K562 (cell line): Measurements from ENCODE around the gene GSK3B. TPM values are rescaled to one million over a fixed set of nuclear protein-coding genes. Genes with fewer than 3 reads are reported as not detected.

ENCODE experiments used
- ATAC-seq: fragments of 200-7000 bp; cut with Tn5 transposase; 3 replicates; pipeline ENCODE4 v1.9.1; 2020; ENCODE audit warnings: moderate library complexity
- BruUV-seq: library from RNA; stranded (reverse); fragments of 400-500 nt; replicated peaks from 2 replicates; lab custom pipeline; 2021; lab: Mats Ljungman, UMichigan
- CTCF ChIA-PET: fragments of 300-600 bp; formaldehyde crosslinking; extraction: SDS; loops from one replicate; lab custom pipeline; 2021; ENCODE audit warnings: low intra/inter-chr PET ratio; lab: Yijun Ruan, JAX
- POLR2A ChIA-PET: fragments of 300-600, 350-650 bp; sonication (Branson Sonifier 250); formaldehyde crosslinking; extraction: SDS; loops from one replicate; lab custom pipeline; 2021; ENCODE audit warnings: antibody characterized with exemption, inconsistent platforms; lab: Yijun Ruan, JAX
- DNase-seq, 4 experiments: peaks; one replicate each; pipeline versions ENCODE4 v3.0.0 to v3.0.0-alpha.2; 2011 to 2018; ENCODE audit warnings: low spot score in 3 of 4, mixed read lengths in 3 of 4; ENCODE audit errors: extremely low read depth in 1 of 4
- FAIRE-seq: peaks from 2 replicates; lab custom pipeline; 2011; peaks lifted over from hg19 to GRCh38; lab: Jason Lieb, UNC
- H2AFZ ChIP-seq: 2 replicates; pipeline ENCODE4 v1.6.0; 2011; ENCODE audit warnings: low read depth, low read length, control low read depth, inconsistent platforms
- H3K27ac ChIP-seq: fragments of 200-600 bp; 3 replicates; pipeline ENCODE4 v1.8.0; 2011; ENCODE audit warnings: low read depth, mild to moderate bottlenecking, control low read depth, inconsistent platforms, low read length, moderate library complexity, mixed read lengths; ENCODE audit errors: extremely low read depth
- H3K27me3 ChIP-seq, 2 experiments: fragments of 300-600 bp in 1 of 2; 2 replicates in 1 of 2; 3 replicates in 1 of 2; pipeline versions ENCODE4 v1.6.0 to v1.8.0; 2011; ENCODE audit warnings: inconsistent platforms in 2 of 2, low read length in 2 of 2, mild to moderate bottlenecking in 1 of 2, mixed read lengths in 1 of 2, moderate library complexity in 1 of 2; ENCODE audit not compliant: control insufficient read depth in 2 of 2, insufficient read depth in 2 of 2
- H3K36me3 ChIP-seq: fragments of 300-600 bp; 3 replicates; pipeline ENCODE4 v1.8.0; 2011; ENCODE audit warnings: mild to moderate bottlenecking, low read length, inconsistent platforms; ENCODE audit not compliant: control insufficient read depth, insufficient read depth
- H3K4me1 ChIP-seq, 2 experiments: fragments of 200-600 bp in 1 of 2; replicated peaks in 1 of 2; 2 replicates in 1 of 2; 3 replicates in 1 of 2; pipeline versions ENCODE4 v1.5.1 to v1.8.0; 2011; ENCODE audit warnings: inconsistent platforms in 2 of 2, low read length in 2 of 2, mild to moderate bottlenecking in 1 of 2, mixed read lengths in 1 of 2, moderate library complexity in 1 of 2; ENCODE audit not compliant: control insufficient read depth in 2 of 2, insufficient read depth in 2 of 2
- H3K4me2 ChIP-seq: 2 replicates; pipeline ENCODE4 v1.6.1; 2011; ENCODE audit warnings: low read length, control low read depth, inconsistent platforms, mixed read lengths; ENCODE audit not compliant: insufficient read depth
- H3K4me3 ChIP-seq: fragments of 200-600 bp; sonication (generic), shearing (Covaris generic); 2 replicates; pipeline ENCODE4 v1.5.1; 2016; ENCODE audit warnings: control low read depth, inconsistent platforms
- H3K79me2 ChIP-seq: fragments of 200-600 bp; 3 replicates; pipeline ENCODE4 v1.8.0; 2011; ENCODE audit warnings: low read length, inconsistent platforms; ENCODE audit not compliant: control insufficient read depth, insufficient read depth
- H3K9ac ChIP-seq, 2 experiments: 2 replicates each; pipeline versions ENCODE4 v1.6.0 to v1.6.1; 2011; ENCODE audit warnings: low read depth in 2 of 2, low read length in 2 of 2, control low read depth in 1 of 2, inconsistent platforms in 1 of 2, mild to moderate bottlenecking in 1 of 2, mixed read lengths in 1 of 2; ENCODE audit not compliant: insufficient read depth in 1 of 2
- H3K9me1 ChIP-seq: one replicate; pipeline ENCODE4 v1.6.0; 2011; ENCODE audit warnings: inconsistent platforms, mild to moderate bottlenecking, low read length, moderate library complexity; ENCODE audit not compliant: control insufficient read depth, insufficient read depth
- H3K9me3 ChIP-seq: replicated peaks from 2 replicates; pipeline ENCODE4 v1.5.1; 2011; ENCODE audit warnings: low read depth, low read length, inconsistent platforms; ENCODE audit not compliant: control insufficient read depth, insufficient read depth
- H4K20me1 ChIP-seq: replicated peaks from 2 replicates; pipeline ENCODE4 v1.6.1; 2011; ENCODE audit warnings: low read length, inconsistent platforms, mixed read lengths; ENCODE audit not compliant: control insufficient read depth, insufficient read depth
- CBFA2T2 ChIP-seq: fragments of 450-650 bp; conservative IDR thresholded peaks from 2 replicates; pipeline ENCODE4 v1.6.1; 2017; ENCODE audit warnings: mild to moderate bottlenecking
- HIVEP1 ChIP-seq: fragments of 250-450 bp; sonication (Bioruptor Pico); IDR thresholded peaks from 2 replicates; pipeline ENCODE4 v1.4.0; 2020; ENCODE audit warnings: mild to moderate bottlenecking
- MAFG ChIP-seq: fragments of 450-650 bp; conservative IDR thresholded peaks from 2 replicates; pipeline ENCODE4 v1.6.1; 2016; ENCODE audit warnings: missing genetic modification characterization, missing compliant biosample characterization
- MTA2 ChIP-seq: fragments of 450-650 bp; IDR thresholded peaks from 2 replicates; pipeline ENCODE4 v1.6.1; 2016; ENCODE audit warnings: low read depth
- NELFE ChIP-seq: IDR thresholded peaks from 2 replicates; pipeline ENCODE4 v1.6.1; 2011; ENCODE audit warnings: mild to moderate bottlenecking; ENCODE audit not compliant: insufficient read depth, insufficient read length
- TAL1 ChIP-seq: fragments of 450-650 bp; IDR thresholded peaks from 2 replicates; pipeline ENCODE4 v1.6.1; 2016; ENCODE audit warnings: mild to moderate bottlenecking
- WGBS: fragments of 100-300 bp; shearing (Covaris generic); methylation state at CpG from one replicate; pipeline ENCODE4 v1.1.6; 2016; ENCODE audit warnings: low coverage, mixed read lengths; ENCODE audit not compliant: insufficient coverage; ENCODE audit errors: missing lambda C conversion rate; 5-methylcytosine and 5-hydroxymethylcytosine counted together
- in situ Hi-C: fragments of 300-500 bp; cut with MboI; formaldehyde crosslinking; loops from 4 replicates; pipeline ENCODE4 v1.15.0; 2018; ENCODE audit warnings: inconsistent platforms, mixed read lengths
- intact Hi-C: fragments of 100-400 bp; cut with micrococcal nuclease; formaldehyde crosslinking; loops from 2 replicates; pipeline ENCODE4 v1.14.2; 2022
- polyA plus RNA-seq, 8 experiments: library from polyadenylated mRNA; depleted of rRNA in 4 of 8; stranded (reverse) in 5 of 8; unstranded in 3 of 8; fragments of >200 nt; fragmentation: Nextera tagmentation in 2 of 8; fragmentation: Illumina TruSeq in 1 of 8; extraction: Ambion mirVana in 2 of 8; extraction: Trizol in 1 of 8; gene quantifications; 2 replicates each; pipeline versions ENCODE4 v1.2.1 to v1.2.3, GENCODE V29; 2011 to 2014; ENCODE audit warnings: inconsistent platforms in 1 of 8, missing spikeins in 1 of 8
- total RNA-seq, 7 experiments: library from RNA; depleted of rRNA in 6 of 7; stranded (reverse); fragments of >200 nt in 6 of 7; fragmentation: Illumina TruSeq in 2 of 7; extraction: Trizol in 2 of 7; gene quantifications; 2 replicates each; pipeline versions ENCODE4 v1.2.1 to v1.2.3, GENCODE V29; 2011 to 2021; ENCODE audit warnings: low replicate concordance in 1 of 7
- TF ChIP-seq, protein P1 (sequence below), 2 experiments: fragments of 150-350 bp in 1 of 2; IDR thresholded peaks; 2 replicates each; pipeline ENCODE4 v1.6.1; 2012 to 2016; ENCODE audit warnings: low read depth in 2 of 2, low read length in 2 of 2, mild to moderate bottlenecking in 1 of 2, moderate library complexity in 1 of 2
- TF ChIP-seq, protein P2 (sequence below): fragments of 450-650 bp; IDR thresholded peaks from 2 replicates; pipeline ENCODE4 v1.6.1; 2016; ENCODE audit warnings: mild to moderate bottlenecking, moderate library complexity

GSK3B gene
- total and polyA plus RNA-seq, 9 of the 15 experiments (the other 6 are each of a cell fraction or from before 2014, with no cell fraction given), result 4.7 to 25.0 (median 18.7) TPM

DNA sequence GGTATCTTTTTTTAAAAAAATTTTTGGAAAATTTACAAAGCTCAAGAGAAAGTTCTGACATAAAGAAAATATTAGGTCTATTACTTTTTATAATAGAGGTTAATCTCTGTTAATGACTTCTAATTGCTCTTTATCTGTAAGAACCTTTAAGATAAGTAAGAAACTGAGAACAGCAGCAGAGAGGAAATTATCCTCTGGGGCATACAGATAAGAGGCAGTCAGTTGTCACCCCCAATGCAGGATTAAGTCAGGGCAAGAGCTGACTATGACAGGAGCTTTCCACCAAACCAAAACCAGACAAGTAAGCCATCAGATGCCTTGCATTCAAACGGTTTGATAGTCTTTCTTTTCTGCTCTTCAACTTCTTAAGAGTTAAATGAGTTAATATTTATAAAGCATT lies 149.0 kb downstream of the GSK3B start:
- no peak overlapping the region for H3K9ac ChIP-seq
- intact Hi-C loops, result no loop called here
- H3K4me2 ChIP-seq, result no peak overlapping the region
- no peak overlapping the region for H2AFZ ChIP-seq
- in situ Hi-C loops, result no loop called here
- no peaks in the 10 kb centered on the region for H3K9me1 ChIP-seq
- POLR2A ChIA-PET, result interaction anchor here (1.0 to 1.5 kb wide), 3 partner anchors 10 to 150 kb away, joined by 3 to 5 read pairs (median 5); no protein-coding TSS in a partner anchor
- peaks cover 11% of the 10 kb centered on the region; the same call in 1 of the 2 replicates for H4K20me1 ChIP-seq
- H3K36me3 ChIP-seq, result 0 out of 3 replicates have a peak, but pooled peaks cover 6% of the 10 kb centered on the region
- 0% methylated on average over 1 of the region's 1 CpG for WGBS
- CTCF ChIA-PET, result no interaction called here
- H3K4me3 ChIP-seq, result no peak overlapping the region
- FAIRE-seq (peak; percentile 37), ATAC-seq (no peak; the same call in 2 of the 3 replicates), DNase-seq (peak; percentile 9 to 42 (median 24))
- no peaks in the 10 kb centered on the region; the same call in 2 of the 3 replicates for H3K79me2 ChIP-seq
- H3K9me3 ChIP-seq, result no peaks in the 10 kb centered on the region
- H3K27ac ChIP-seq, result no peak overlapping the region
- no TSS peak for BruUV-seq
- no peaks in the 10 kb centered on the region for H3K27me3 ChIP-seq
- no peaks in the 10 kb centered on the region; a peak in 2 of 5 replicates for H3K4me1 ChIP-seq
- TF ChIP-seq, protein P1, sequence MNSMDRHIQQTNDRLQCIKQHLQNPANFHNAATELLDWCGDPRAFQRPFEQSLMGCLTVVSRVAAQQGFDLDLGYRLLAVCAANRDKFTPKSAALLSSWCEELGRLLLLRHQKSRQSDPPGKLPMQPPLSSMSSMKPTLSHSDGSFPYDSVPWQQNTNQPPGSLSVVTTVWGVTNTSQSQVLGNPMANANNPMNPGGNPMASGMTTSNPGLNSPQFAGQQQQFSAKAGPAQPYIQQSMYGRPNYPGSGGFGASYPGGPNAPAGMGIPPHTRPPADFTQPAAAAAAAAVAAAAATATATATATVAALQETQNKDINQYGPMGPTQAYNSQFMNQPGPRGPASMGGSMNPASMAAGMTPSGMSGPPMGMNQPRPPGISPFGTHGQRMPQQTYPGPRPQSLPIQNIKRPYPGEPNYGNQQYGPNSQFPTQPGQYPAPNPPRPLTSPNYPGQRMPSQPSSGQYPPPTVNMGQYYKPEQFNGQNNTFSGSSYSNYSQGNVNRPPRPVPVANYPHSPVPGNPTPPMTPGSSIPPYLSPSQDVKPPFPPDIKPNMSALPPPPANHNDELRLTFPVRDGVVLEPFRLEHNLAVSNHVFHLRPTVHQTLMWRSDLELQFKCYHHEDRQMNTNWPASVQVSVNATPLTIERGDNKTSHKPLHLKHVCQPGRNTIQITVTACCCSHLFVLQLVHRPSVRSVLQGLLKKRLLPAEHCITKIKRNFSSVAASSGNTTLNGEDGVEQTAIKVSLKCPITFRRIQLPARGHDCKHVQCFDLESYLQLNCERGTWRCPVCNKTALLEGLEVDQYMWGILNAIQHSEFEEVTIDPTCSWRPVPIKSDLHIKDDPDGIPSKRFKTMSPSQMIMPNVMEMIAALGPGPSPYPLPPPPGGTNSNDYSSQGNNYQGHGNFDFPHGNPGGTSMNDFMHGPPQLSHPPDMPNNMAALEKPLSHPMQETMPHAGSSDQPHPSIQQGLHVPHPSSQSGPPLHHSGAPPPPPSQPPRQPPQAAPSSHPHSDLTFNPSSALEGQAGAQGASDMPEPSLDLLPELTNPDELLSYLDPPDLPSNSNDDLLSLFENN (IDR thresholded peaks at IDR 0.05; ENCODE audit: low read depth in 2 of 2, low read length in 2 of 2), result no peak
- TF ChIP-seq HIVEP1 (CRISPR knock-in tag), result no peak
- peak; percentile 28; the same call in 1 of the 2 replicates for TF ChIP-seq MTA2
- TF ChIP-seq MAFG, result no peak
- TF ChIP-seq CBFA2T2, result peak; percentile 64
- TF ChIP-seq, protein P2, sequence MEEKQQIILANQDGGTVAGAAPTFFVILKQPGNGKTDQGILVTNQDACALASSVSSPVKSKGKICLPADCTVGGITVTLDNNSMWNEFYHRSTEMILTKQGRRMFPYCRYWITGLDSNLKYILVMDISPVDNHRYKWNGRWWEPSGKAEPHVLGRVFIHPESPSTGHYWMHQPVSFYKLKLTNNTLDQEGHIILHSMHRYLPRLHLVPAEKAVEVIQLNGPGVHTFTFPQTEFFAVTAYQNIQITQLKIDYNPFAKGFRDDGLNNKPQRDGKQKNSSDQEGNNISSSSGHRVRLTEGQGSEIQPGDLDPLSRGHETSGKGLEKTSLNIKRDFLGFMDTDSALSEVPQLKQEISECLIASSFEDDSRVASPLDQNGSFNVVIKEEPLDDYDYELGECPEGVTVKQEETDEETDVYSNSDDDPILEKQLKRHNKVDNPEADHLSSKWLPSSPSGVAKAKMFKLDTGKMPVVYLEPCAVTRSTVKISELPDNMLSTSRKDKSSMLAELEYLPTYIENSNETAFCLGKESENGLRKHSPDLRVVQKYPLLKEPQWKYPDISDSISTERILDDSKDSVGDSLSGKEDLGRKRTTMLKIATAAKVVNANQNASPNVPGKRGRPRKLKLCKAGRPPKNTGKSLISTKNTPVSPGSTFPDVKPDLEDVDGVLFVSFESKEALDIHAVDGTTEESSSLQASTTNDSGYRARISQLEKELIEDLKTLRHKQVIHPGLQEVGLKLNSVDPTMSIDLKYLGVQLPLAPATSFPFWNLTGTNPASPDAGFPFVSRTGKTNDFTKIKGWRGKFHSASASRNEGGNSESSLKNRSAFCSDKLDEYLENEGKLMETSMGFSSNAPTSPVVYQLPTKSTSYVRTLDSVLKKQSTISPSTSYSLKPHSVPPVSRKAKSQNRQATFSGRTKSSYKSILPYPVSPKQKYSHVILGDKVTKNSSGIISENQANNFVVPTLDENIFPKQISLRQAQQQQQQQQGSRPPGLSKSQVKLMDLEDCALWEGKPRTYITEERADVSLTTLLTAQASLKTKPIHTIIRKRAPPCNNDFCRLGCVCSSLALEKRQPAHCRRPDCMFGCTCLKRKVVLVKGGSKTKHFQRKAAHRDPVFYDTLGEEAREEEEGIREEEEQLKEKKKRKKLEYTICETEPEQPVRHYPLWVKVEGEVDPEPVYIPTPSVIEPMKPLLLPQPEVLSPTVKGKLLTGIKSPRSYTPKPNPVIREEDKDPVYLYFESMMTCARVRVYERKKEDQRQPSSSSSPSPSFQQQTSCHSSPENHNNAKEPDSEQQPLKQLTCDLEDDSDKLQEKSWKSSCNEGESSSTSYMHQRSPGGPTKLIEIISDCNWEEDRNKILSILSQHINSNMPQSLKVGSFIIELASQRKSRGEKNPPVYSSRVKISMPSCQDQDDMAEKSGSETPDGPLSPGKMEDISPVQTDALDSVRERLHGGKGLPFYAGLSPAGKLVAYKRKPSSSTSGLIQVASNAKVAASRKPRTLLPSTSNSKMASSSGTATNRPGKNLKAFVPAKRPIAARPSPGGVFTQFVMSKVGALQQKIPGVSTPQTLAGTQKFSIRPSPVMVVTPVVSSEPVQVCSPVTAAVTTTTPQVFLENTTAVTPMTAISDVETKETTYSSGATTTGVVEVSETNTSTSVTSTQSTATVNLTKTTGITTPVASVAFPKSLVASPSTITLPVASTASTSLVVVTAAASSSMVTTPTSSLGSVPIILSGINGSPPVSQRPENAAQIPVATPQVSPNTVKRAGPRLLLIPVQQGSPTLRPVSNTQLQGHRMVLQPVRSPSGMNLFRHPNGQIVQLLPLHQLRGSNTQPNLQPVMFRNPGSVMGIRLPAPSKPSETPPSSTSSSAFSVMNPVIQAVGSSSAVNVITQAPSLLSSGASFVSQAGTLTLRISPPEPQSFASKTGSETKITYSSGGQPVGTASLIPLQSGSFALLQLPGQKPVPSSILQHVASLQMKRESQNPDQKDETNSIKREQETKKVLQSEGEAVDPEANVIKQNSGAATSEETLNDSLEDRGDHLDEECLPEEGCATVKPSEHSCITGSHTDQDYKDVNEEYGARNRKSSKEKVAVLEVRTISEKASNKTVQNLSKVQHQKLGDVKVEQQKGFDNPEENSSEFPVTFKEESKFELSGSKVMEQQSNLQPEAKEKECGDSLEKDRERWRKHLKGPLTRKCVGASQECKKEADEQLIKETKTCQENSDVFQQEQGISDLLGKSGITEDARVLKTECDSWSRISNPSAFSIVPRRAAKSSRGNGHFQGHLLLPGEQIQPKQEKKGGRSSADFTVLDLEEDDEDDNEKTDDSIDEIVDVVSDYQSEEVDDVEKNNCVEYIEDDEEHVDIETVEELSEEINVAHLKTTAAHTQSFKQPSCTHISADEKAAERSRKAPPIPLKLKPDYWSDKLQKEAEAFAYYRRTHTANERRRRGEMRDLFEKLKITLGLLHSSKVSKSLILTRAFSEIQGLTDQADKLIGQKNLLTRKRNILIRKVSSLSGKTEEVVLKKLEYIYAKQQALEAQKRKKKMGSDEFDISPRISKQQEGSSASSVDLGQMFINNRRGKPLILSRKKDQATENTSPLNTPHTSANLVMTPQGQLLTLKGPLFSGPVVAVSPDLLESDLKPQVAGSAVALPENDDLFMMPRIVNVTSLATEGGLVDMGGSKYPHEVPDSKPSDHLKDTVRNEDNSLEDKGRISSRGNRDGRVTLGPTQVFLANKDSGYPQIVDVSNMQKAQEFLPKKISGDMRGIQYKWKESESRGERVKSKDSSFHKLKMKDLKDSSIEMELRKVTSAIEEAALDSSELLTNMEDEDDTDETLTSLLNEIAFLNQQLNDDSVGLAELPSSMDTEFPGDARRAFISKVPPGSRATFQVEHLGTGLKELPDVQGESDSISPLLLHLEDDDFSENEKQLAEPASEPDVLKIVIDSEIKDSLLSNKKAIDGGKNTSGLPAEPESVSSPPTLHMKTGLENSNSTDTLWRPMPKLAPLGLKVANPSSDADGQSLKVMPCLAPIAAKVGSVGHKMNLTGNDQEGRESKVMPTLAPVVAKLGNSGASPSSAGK, result no peak
- peak; percentile 69 for TF ChIP-seq TAL1
- TF ChIP-seq NELFE, result no peak
